VCaP (cell line): ENCODE results near the gene RBMS1.

ENCODE experiments used
- H3K27ac ChIP-seq: fragments of 450-650 bp; 2 replicates; pipeline ENCODE4 v1.5.1; 2017
- CTCF ChIP-seq: fragments of 450-650 bp; conservative IDR thresholded peaks from 2 replicates; pipeline ENCODE4 v1.5.1; 2017; ENCODE audit warnings: mild to moderate bottlenecking, moderate library complexity

The RBMS1 gene

GRCh38 chr2:160353813-160354212 lies 139.8 kb downstream of the RBMS1 start:
- TF ChIP-seq CTCF = no peak
- no peak overlapping the region for H3K27ac ChIP-seq

- H3K27ac ChIP-seq = no peak overlapping the region
- TF ChIP-seq CTCF = peak; percentile 66
Measured at GRCh38 chr2:160353166-160353565, 140.4 kb downstream of the RBMS1 start.

- H3K27ac ChIP-seq = no peak overlapping the region
- TF ChIP-seq CTCF = no peak
Measured at GRCh38 chr2:160352500-160352899, 141.1 kb downstream of the RBMS1 start.

GRCh38 chr2:160351956-160352355 lies 141.7 kb downstream of the RBMS1 start:
- TF ChIP-seq CTCF = no peak

GRCh38 chr2:160349306-160349705 lies 144.3 kb downstream of the RBMS1 start:
- no peak for TF ChIP-seq CTCF
- H3K27ac ChIP-seq = no peak overlapping the region

More at GRCh38 chr2:160351956-160352355, 141.7 kb downstream of the RBMS1 start:
- H3K27ac ChIP-seq = no peak overlapping the region

GRCh38 chr2:160347269-160347863 lies 146.2 kb downstream of the RBMS1 start:
- H3K27ac ChIP-seq = no peak overlapping the region
- TF ChIP-seq CTCF = no peak

- no peak for TF ChIP-seq CTCF
Measured at GRCh38 chr2:160345071-160345764, 148.4 kb downstream of the RBMS1 start.

More at GRCh38 chr2:160345071-160345764, 148.4 kb downstream of the RBMS1 start:
- H3K27ac ChIP-seq = no peak overlapping the region
